Measurements from ENCODE around the gene GPHA2.

GPHA2 gene

GRCh38 chr11:64910451-64911093 is 25.1 kb downstream of the GPHA2 start:
- no peak for DNase-seq (ENCODE audit: low spot score)

- no peak for DNase-seq (ENCODE audit: low spot score)
Measured at GRCh38 chr11:64909653-64910343, 25.9 kb downstream of the GPHA2 start.

GRCh38 chr11:64908766-64909165 is 26.9 kb downstream of the GPHA2 start:
- no peak for DNase-seq (ENCODE audit: low spot score)

GRCh38 chr11:64906314-64906635 is 29.4 kb downstream of the GPHA2 start:
- no peak for DNase-seq (ENCODE audit: low spot score)

- DNase-seq (ENCODE audit: low spot score): no peak
Measured at GRCh38 chr11:64905516-64906313, 30.0 kb downstream of the GPHA2 start.

- no peak for DNase-seq (ENCODE audit: low spot score)
Measured at GRCh38 chr11:64903291-64903833, 32.3 kb downstream of the GPHA2 start.

- no peak for DNase-seq (ENCODE audit: low spot score)
Measured at GRCh38 chr11:64902102-64902900, 33.4 kb downstream of the GPHA2 start.

GRCh38 chr11:64900774-64901173 is 34.9 kb downstream of the GPHA2 start:
- no peak for DNase-seq (ENCODE audit: low spot score)

GRCh38 chr11:64900263-64900678 is 35.4 kb downstream of the GPHA2 start:
- DNase-seq (ENCODE audit: low spot score): no peak

- DNase-seq (ENCODE audit: low spot score): no peak
Measured at GRCh38 chr11:64898541-64898940, 37.2 kb downstream of the GPHA2 start.

- DNase-seq (ENCODE audit: low spot score): no peak
Measured at GRCh38 chr11:64898076-64898445, 37.6 kb downstream of the GPHA2 start.

- DNase-seq (ENCODE audit: low spot score): no peak
Measured at GRCh38 chr11:64897381-64898075, 38.2 kb downstream of the GPHA2 start.

GRCh38 chr11:64896448-64897022 is 39.2 kb downstream of the GPHA2 start:
- no peak for DNase-seq (ENCODE audit: low spot score)

GRCh38 chr11:64894812-64895452 is 40.8 kb downstream of the GPHA2 start:
- no peak for DNase-seq (ENCODE audit: low spot score)

GRCh38 chr11:64894070-64894811 is 41.5 kb downstream of the GPHA2 start:
- DNase-seq (ENCODE audit: low spot score): peak; percentile 85

GRCh38 chr11:64893194-64894069 is 42.3 kb downstream of the GPHA2 start:
- DNase-seq (ENCODE audit: low spot score): no peak

GRCh38 chr11:64892838-64893193 is 42.9 kb downstream of the GPHA2 start:
- DNase-seq (ENCODE audit: low spot score): no peak

GRCh38 chr11:64892411-64892831 is 43.3 kb downstream of the GPHA2 start:
- no peak for DNase-seq (ENCODE audit: low spot score)

- no peak for DNase-seq (ENCODE audit: low spot score)
Measured at GRCh38 chr11:64891880-64892279, 43.8 kb downstream of the GPHA2 start.
